ENCODE data around the gene LUC7L.

LUC7L gene

DNA sequence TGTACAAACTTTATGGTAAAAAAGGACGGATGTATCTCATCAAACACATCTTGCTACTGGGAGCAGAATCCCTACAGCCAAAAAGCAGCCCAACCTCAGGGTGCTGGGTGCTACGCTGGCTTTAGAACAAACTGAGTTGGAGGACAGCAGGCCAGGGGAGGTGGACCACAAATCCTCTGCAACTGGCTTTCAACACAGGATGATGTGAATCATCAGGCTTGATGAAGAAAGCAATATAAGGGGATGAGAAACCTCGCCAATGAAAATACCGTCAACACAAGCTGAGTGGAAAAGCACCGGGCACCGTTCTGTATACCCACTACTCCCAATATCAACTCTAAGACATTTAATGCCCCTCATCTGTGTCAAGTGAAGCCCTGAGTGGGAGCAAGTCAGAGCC, 34.7 kb downstream of the LUC7L start:
- TF ChIP-seq EP300 (IDR thresholded peaks at IDR 0.05; ENCODE audit: borderline replicate concordance) (no peak), TEAD4 (IDR thresholded peaks at IDR 0.05) (no peak), TCF12 (IDR thresholded peaks at IDR 0.05; ENCODE audit: low read depth) (no peak), CEBPB (IDR thresholded peaks at IDR 0.05) (no peak), NFIC (IDR thresholded peaks at IDR 0.05) (no peak), CREB1 (IDR thresholded peaks at IDR 0.05; ENCODE audit: low read depth) (no peak), RAD21 (IDR thresholded peaks at IDR 0.05; ENCODE audit: low read depth) (no peak), ZBTB7A (IDR thresholded peaks at IDR 0.05; ENCODE audit: low read depth) (no peak), YY1 (IDR thresholded peaks at IDR 0.05; ENCODE audit: low read depth) (no peak), TAF1 (IDR thresholded peaks at IDR 0.05; ENCODE audit: low read depth) (no peak), EGR1 (IDR thresholded peaks at IDR 0.05) (no peak), FOXM1 (IDR thresholded peaks at IDR 0.05; ENCODE audit: borderline replicate concordance, low read depth) (no peak)
- TF ChIP-seq, protein P1, sequence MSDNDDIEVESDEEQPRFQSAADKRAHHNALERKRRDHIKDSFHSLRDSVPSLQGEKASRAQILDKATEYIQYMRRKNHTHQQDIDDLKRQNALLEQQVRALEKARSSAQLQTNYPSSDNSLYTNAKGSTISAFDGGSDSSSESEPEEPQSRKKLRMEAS (IDR thresholded peaks at IDR 0.05), result no peak
- TF ChIP-seq, protein P2, sequence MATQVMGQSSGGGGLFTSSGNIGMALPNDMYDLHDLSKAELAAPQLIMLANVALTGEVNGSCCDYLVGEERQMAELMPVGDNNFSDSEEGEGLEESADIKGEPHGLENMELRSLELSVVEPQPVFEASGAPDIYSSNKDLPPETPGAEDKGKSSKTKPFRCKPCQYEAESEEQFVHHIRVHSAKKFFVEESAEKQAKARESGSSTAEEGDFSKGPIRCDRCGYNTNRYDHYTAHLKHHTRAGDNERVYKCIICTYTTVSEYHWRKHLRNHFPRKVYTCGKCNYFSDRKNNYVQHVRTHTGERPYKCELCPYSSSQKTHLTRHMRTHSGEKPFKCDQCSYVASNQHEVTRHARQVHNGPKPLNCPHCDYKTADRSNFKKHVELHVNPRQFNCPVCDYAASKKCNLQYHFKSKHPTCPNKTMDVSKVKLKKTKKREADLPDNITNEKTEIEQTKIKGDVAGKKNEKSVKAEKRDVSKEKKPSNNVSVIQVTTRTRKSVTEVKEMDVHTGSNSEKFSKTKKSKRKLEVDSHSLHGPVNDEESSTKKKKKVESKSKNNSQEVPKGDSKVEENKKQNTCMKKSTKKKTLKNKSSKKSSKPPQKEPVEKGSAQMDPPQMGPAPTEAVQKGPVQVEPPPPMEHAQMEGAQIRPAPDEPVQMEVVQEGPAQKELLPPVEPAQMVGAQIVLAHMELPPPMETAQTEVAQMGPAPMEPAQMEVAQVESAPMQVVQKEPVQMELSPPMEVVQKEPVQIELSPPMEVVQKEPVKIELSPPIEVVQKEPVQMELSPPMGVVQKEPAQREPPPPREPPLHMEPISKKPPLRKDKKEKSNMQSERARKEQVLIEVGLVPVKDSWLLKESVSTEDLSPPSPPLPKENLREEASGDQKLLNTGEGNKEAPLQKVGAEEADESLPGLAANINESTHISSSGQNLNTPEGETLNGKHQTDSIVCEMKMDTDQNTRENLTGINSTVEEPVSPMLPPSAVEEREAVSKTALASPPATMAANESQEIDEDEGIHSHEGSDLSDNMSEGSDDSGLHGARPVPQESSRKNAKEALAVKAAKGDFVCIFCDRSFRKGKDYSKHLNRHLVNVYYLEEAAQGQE (IDR thresholded peaks at IDR 0.05; ENCODE audit: low read depth), result no peak
- TF ChIP-seq, protein P3, sequence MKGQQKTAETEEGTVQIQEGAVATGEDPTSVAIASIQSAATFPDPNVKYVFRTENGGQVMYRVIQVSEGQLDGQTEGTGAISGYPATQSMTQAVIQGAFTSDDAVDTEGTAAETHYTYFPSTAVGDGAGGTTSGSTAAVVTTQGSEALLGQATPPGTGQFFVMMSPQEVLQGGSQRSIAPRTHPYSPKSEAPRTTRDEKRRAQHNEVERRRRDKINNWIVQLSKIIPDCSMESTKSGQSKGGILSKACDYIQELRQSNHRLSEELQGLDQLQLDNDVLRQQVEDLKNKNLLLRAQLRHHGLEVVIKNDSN (IDR thresholded peaks at IDR 0.05), result no peak

DNA sequence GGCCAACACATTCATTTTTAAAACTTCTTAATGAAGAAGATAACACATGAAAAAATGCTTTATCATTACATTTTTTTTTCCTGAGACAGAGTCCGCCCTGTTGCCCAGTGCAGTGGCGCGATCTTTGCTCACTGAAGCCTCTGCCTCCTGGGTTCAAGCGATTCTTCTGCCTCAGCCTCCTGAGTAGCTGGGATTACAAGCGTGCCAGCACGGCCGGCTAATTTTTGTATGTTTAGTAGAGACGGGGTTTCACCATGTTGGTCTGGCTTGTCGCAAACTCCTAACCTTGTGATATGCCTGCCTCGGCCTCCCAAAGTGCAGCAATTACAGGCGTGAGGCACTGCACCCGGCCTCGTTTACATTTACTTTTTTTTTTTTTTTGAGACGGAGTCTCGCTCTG, 35.8 kb downstream of the LUC7L start:
- TF ChIP-seq, protein P2 (IDR thresholded peaks at IDR 0.05; ENCODE audit: low read depth), result no peak
- TF ChIP-seq CEBPB (IDR thresholded peaks at IDR 0.05) (no peak), TAF1 (IDR thresholded peaks at IDR 0.05; ENCODE audit: low read depth) (no peak), NFIC (IDR thresholded peaks at IDR 0.05) (no peak), FOXM1 (IDR thresholded peaks at IDR 0.05; ENCODE audit: borderline replicate concordance, low read depth) (no peak)
- TF ChIP-seq, protein P3 (IDR thresholded peaks at IDR 0.05), result no peak

DNA sequence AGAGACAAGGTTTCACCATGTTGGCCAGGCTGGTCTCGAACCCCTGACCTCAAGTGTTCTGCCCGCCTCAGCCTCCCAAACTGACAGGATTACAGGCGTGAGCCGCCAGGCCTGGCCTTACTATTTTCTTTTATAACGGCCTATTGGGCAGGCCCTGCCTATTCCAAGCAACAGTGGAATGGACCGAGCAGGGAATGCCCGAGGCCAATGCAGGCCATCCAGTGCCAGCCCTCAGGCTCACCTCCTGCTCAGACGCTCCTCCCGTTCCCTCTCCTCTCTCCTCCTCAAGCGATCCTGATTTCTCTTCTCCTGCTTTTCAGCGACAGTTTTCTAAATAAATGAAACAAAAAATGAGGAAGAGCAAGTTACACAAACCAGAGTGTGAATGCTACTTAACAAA, 36.6 kb downstream of the LUC7L start:
- TF ChIP-seq, protein P1 (IDR thresholded peaks at IDR 0.05), result no peak
- TF ChIP-seq, protein P3 (IDR thresholded peaks at IDR 0.05), result no peak
- TF ChIP-seq CREB1 (IDR thresholded peaks at IDR 0.05; ENCODE audit: low read depth) (no peak), EGR1 (IDR thresholded peaks at IDR 0.05) (no peak), EP300 (IDR thresholded peaks at IDR 0.05; ENCODE audit: borderline replicate concordance) (no peak), CEBPB (IDR thresholded peaks at IDR 0.05) (no peak), RAD21 (IDR thresholded peaks at IDR 0.05; ENCODE audit: low read depth) (no peak), FOXM1 (IDR thresholded peaks at IDR 0.05; ENCODE audit: borderline replicate concordance, low read depth) (no peak)
- TF ChIP-seq, protein P2 (IDR thresholded peaks at IDR 0.05; ENCODE audit: low read depth), result no peak

DNA sequence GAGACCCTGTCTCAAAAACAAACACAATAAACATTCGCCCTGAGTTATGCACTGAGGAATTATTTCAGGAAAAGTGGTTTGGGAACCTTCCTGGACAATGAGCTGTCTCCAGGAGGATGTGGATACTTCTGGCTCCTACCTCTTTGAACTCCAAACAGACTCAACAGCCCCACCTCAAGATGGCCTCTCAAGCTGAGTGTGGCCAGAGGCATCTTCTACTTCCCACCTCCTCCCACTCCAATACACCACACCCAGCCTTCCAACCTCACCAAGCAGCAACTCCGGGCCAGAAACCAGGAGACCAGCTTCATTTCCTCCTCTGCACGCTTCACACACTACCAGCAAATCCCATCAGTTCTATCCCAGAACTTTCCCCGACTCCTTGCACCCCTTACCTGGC, 37.4 kb downstream of the LUC7L start:
- no peak for TF ChIP-seq CREB1 (IDR thresholded peaks at IDR 0.05; ENCODE audit: low read depth)
- TF ChIP-seq, protein P1 (IDR thresholded peaks at IDR 0.05), result no peak
